Kidney (tissue), 14 donors: ENCODE results near the gene ZBTB17. TPM values are rescaled to one million over a fixed set of nuclear protein-coding genes. Genes with fewer than 3 reads are reported as not detected.
A peak's percentile ranks its signal among the peaks of the same experiment; 100 is the strongest.

Experiments
- DNase-seq, 5 donors: peaks; one replicate each; pipeline ENCODE4 v3.0.0-alpha.2; 2013 to 2020
- FAIRE-seq: peaks from 2 replicates; lab custom pipeline; 2012; peaks lifted over from hg19 to GRCh38; lab: Jason Lieb, UNC
- H3K27ac ChIP-seq, 2 donors: one replicate each; pipeline ENCODE4 v1.7.0; 2013; ENCODE audit warnings: low read depth in 2 of 2, low read length in 2 of 2, inconsistent platforms in 1 of 2
- H3K27me3 ChIP-seq: one replicate; pipeline ENCODE4 v1.7.1; 2013; ENCODE audit warnings: low read length, inconsistent platforms; ENCODE audit not compliant: control insufficient read depth, insufficient read depth
- H3K36me3 ChIP-seq, 3 donors: one replicate each; pipeline versions ENCODE4 v1.7.0 to v1.7.1; 2013; ENCODE audit warnings: low read length in 3 of 3, control low read depth in 1 of 3, inconsistent platforms in 1 of 3; ENCODE audit not compliant: insufficient read depth in 3 of 3, control insufficient read depth in 2 of 3
- H3K4me1 ChIP-seq, 3 donors: one replicate each; pipeline versions ENCODE4 v1.7.0 to v1.7.1; 2013; ENCODE audit warnings: low read length in 3 of 3, inconsistent platforms in 1 of 3, low read depth in 1 of 3; ENCODE audit not compliant: control insufficient read depth in 2 of 3, insufficient read depth in 2 of 3
- H3K4me3 ChIP-seq, 3 donors: one replicate each; pipeline versions ENCODE4 v1.7.0 to v1.8.1; 2013; ENCODE audit warnings: low read length in 3 of 3, control low read depth in 1 of 3, inconsistent platforms in 1 of 3
- H3K9ac ChIP-seq, 3 donors: one replicate each; pipeline versions ENCODE4 v1.7.0 to v1.7.1; 2013; ENCODE audit warnings: low read length in 3 of 3, control low read depth in 1 of 3, inconsistent platforms in 1 of 3
- H3K9me3 ChIP-seq, 3 donors: one replicate each; pipeline versions ENCODE4 v1.7.0 to v1.7.1; 2013; ENCODE audit warnings: low read length in 3 of 3, control low read depth in 1 of 3, inconsistent platforms in 1 of 3; ENCODE audit not compliant: control insufficient read depth in 2 of 3, insufficient read depth in 1 of 3
- CTCF ChIP-seq: IDR thresholded peaks from 3 replicates; pipeline ENCODE4 v1.5.1; 2012; ENCODE audit warnings: mild to moderate bottlenecking, moderate library complexity, borderline replicate concordance; ENCODE audit not compliant: insufficient read depth; ENCODE audit errors: extremely low read depth
- intact Hi-C: fragments of 100-400 bp; cut with DNase I; formaldehyde crosslinking; loops from one replicate; pipeline ENCODE4 v1.11.1; 2022
- polyA plus RNA-seq: library from polyadenylated mRNA; stranded (reverse); fragments of 350-450 nt; fragmentation: Illumina TruSeq; extraction: RNeasy Lipid Tissue Mini Kit (QIAGEN cat#74804); gene quantifications from one replicate; pipeline ENCODE4 v1.2.3, GENCODE V29; 2014; ENCODE audit warnings: low read depth, low replicate concordance; ENCODE audit not compliant: insufficient read depth
- total RNA-seq: library from RNA; stranded (reverse); fragmentation: NEBNext Ultra II Directional; extraction: Animal tissue kit (Norgen Biotek cat#: 25700); gene quantifications from one replicate; pipeline ENCODE4 v1.2.1, GENCODE V29; 2021
- donor health status: control.
- donor health status: control.
- donor health status: control.
- donor health status: control.
- donor health status: control.
- donor health status: DM: yes; HTN: yes; CAD: no.
- donor health status: Normal renal cell carcinoma (clear cell type).

The ZBTB17 gene
- total and polyA plus RNA-seq, 2 donors from 2014 or later: 33.1 to 41.5 TPM

DNA sequence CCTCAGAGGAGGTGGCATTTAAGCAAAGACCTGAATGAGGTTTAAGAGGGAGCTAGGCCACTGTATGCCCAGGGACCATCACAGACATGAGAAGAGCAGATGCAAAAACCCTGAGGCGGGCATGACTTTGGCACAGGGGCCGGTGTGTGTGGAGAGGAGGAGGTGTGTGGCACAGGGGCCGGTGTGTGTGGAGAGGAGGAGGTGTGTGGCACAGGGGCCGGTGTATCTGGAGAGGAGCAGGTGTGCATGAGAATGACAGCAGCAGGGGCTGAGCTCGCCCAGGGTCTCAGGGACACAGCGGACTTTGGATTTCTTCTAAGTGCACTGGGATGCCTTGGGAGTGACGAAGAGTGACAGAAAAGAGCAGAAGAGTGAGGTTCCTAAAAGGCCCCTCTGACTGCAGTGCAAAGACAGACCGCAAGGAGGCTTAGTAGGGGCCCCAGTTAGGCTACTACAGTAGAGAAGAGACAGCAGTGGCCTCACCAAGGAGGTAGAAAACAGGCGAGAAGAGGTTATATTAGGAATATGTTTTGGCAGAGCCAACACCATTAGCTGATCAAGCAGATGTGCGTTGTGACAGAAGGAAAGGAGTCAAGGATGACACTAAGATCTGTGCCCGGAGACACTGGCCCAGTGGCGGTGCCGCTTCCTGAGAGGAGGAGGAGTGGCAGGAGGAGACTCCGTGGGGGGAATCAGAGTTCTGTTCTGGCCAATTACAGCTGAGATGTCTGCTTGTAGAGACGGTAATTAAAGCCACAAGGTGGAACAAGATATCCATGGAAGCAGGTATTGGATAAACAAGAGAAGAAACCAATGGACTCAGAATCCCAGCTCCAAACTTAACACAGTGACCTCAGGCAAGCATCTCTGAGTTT lies 18.4 kb downstream of the ZBTB17 start:
- FAIRE-seq (no peak), DNase-seq (peak; percentile 49 to 81 (median 65))
- Histone ChIP-seq H3K9me3 (no peaks in the 10 kb centered on the region), H3K27me3 (no peaks in the 10 kb centered on the region), H3K36me3 (no peaks in the 10 kb centered on the region), H3K4me3 (no peak overlapping the region), H3K27ac (no peak overlapping the region), H3K4me1 (peaks cover 0 to 21% (median 9%) of the 10 kb centered on the region in 3 donors), H3K9ac (no peak overlapping the region)
- no peak for TF ChIP-seq CTCF
- intact Hi-C loops: no loop called here

GRCh38 chr1:15956150-15956549 lies 19.8 kb downstream of the ZBTB17 start:
- FAIRE-seq (no peak), DNase-seq (no peak)
- intact Hi-C loops: no loop called here
- Histone ChIP-seq H3K9ac (no peak overlapping the region), H3K4me3 (no peak overlapping the region), H3K27ac (no peak overlapping the region), H3K36me3 (no peaks in the 10 kb centered on the region), H3K4me1 (peaks cover 0 to 25% (median 9%) of the 10 kb centered on the region in 3 donors), H3K27me3 (no peaks in the 10 kb centered on the region), H3K9me3 (no peaks in the 10 kb centered on the region)
- no peak for TF ChIP-seq CTCF

DNA sequence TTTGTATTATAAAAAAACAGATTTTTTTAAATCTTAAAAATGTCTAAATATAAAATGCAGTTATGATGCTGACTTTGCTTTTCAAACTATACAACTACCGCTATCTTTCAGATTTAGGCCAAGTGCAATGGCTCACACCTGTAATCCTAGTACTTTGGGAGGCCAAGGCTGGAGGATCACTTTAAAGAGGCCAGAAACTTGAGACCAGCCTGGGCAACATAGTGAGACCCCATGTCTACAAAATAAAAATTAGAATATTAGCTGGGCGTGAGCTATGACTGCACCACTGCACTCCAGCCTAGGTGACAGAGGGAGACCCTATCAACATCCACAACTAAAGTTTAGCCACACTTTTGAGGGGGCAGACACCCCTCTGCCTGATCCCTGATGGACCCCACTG lies 20.3 kb downstream of the ZBTB17 start:
- Histone ChIP-seq H3K9ac (no peak overlapping the region), H3K36me3 (no peaks in the 10 kb centered on the region), H3K27me3 (no peaks in the 10 kb centered on the region), H3K4me3 (no peak overlapping the region), H3K4me1 (peaks cover 0 to 30% (median 9%) of the 10 kb centered on the region in 3 donors), H3K9me3 (no peaks in the 10 kb centered on the region), H3K27ac (no peak overlapping the region)
- FAIRE-seq (no peak), DNase-seq (no peak)
- no peak for TF ChIP-seq CTCF
- intact Hi-C loops: no loop called here
